OCI-LY7 (cell line): ENCODE data around the gene PLA2G2D. TPM values are rescaled to one million over a fixed set of nuclear protein-coding genes. Genes with fewer than 3 reads are reported as not detected.
"Not testable (repeated sequence)": the region's sequence is repeated elsewhere in the genome, so short reads cannot be mapped to it uniquely, and the experiment has no call there.

Experiments used
- BruUV-seq: library from RNA; stranded (reverse); fragments of 400-500 nt; replicated peaks from 2 replicates; lab custom pipeline; 2021; lab: Mats Ljungman, UMichigan
- CTCF ChIA-PET: fragments of 300-600 bp; sonication (Branson Sonifier 250); formaldehyde crosslinking; loops from one replicate; lab custom pipeline; 2022; ENCODE audit warnings: antibody characterized with exemption; ENCODE audit not compliant: unreplicated experiment; lab: Charles Lee
- POLR2A ChIA-PET: fragments of 300-600 bp; sonication (Branson Sonifier 250); formaldehyde crosslinking; loops from one replicate; lab custom pipeline; 2022; ENCODE audit warnings: antibody characterized with exemption; lab: Charles Lee
- DNase-seq: peaks from one replicate; pipeline ENCODE4 v3.0.0-alpha.2; 2015; ENCODE audit warnings: low spot score
- H2AFZ ChIP-seq: fragments of 200-600 bp; sonication (generic), shearing (Covaris generic); 2 replicates; pipeline ENCODE4 v1.6.1; 2014; ENCODE audit warnings: mild to moderate bottlenecking, antibody characterized with exemption, low read length, moderate library complexity
- H3K27ac ChIP-seq: fragments of 200-600 bp; sonication (generic); 2 replicates; pipeline ENCODE4 v1.5.1; 2014; ENCODE audit warnings: mixed run types, low read depth, mild to moderate bottlenecking, moderate library complexity, low read length, inconsistent platforms; ENCODE audit not compliant: poor library complexity, severe bottlenecking
- H3K36me3 ChIP-seq: fragments of 200-600 bp; sonication (generic); 2 replicates; pipeline ENCODE4 v1.6.1; 2014; ENCODE audit warnings: mild to moderate bottlenecking, antibody characterized with exemption, low read length, moderate library complexity, mixed read lengths; ENCODE audit not compliant: insufficient read depth
- H3K4me1 ChIP-seq: fragments of 200-600 bp; sonication (generic); 2 replicates; pipeline ENCODE4 v1.5.1; 2014; ENCODE audit warnings: mild to moderate bottlenecking, low read length; ENCODE audit not compliant: insufficient read depth, poor library complexity, severe bottlenecking
- H3K4me2 ChIP-seq: fragments of 200-600 bp; sonication (generic); 2 replicates; pipeline ENCODE4 v1.6.1; 2014; ENCODE audit warnings: mild to moderate bottlenecking, low read length
- H3K4me3 ChIP-seq: fragments of 200-600 bp; sonication (generic); 2 replicates; pipeline ENCODE4 v1.5.1; 2014; ENCODE audit warnings: mild to moderate bottlenecking, low read depth, low read length; ENCODE audit not compliant: poor library complexity, severe bottlenecking
- H3K79me2 ChIP-seq: fragments of 200-600 bp; sonication (generic); 2 replicates; pipeline ENCODE4 v1.6.1; 2016; ENCODE audit warnings: low read depth, mild to moderate bottlenecking, low read length, moderate library complexity, mixed read lengths; ENCODE audit not compliant: insufficient read depth
- H3K9me2 ChIP-seq: fragments of 200-600 bp; sonication (generic); 2 replicates; pipeline ENCODE4 v1.6.1; 2016; ENCODE audit warnings: mild to moderate bottlenecking, low read length, mixed read lengths; ENCODE audit not compliant: insufficient read depth
- H3K9me3 ChIP-seq: fragments of 200-600 bp; sonication (generic); 2 replicates; pipeline ENCODE4 v1.6.1; 2014; ENCODE audit warnings: mild to moderate bottlenecking, mixed run types, low read length, mixed read lengths
- H4K20me1 ChIP-seq: fragments of 200-600 bp; sonication (generic); 2 replicates; pipeline ENCODE4 v1.6.1; 2014; ENCODE audit warnings: mild to moderate bottlenecking, antibody characterized with exemption, low read length, moderate library complexity, mixed read lengths; ENCODE audit not compliant: insufficient read depth
- EZH2phosphoT487 ChIP-seq: fragments of 200-600 bp; sonication (generic); IDR thresholded peaks from 2 replicates; pipeline ENCODE4 v1.6.1; 2018; ENCODE audit warnings: low read depth, borderline replicate concordance, mild to moderate bottlenecking, mixed run types, antibody characterized with exemption, low read length, moderate library complexity, mixed read lengths
- intact Hi-C: fragments of 100-400 bp; cut with micrococcal nuclease; formaldehyde crosslinking; loops from one replicate; pipeline ENCODE4 v1.10.0; 2022; ENCODE audit not compliant: unreplicated experiment
- total RNA-seq, 2 experiments: library from RNA; depleted of rRNA in 1 of 2; stranded (reverse); fragments of >200 nt in 1 of 2; shearing (Covaris generic) in 1 of 2; gene quantifications; 2 replicates each; pipeline ENCODE4 v1.2.3, GENCODE V29; 2014 to 2022
- TF ChIP-seq, protein P1 (sequence below): fragments of 200-600 bp; sonication (generic); conservative IDR thresholded peaks from 2 replicates; pipeline ENCODE4 v1.5.1; 2014; ENCODE audit warnings: mild to moderate bottlenecking, antibody characterized with exemption, low read length, moderate library complexity, mixed read lengths

PLA2G2D gene
- total RNA-seq, 2 experiments from 2014 or later, result not detected

- Histone ChIP-seq H4K20me1 (no peaks in the 10 kb centered on the region), H3K9me2 (no peaks in the 10 kb centered on the region), H3K4me2 (no peak overlapping the region), H3K9me3 (no peaks in the 10 kb centered on the region), H3K79me2 (no peaks in the 10 kb centered on the region), H2AFZ (no peak overlapping the region), H3K36me3 (no peaks in the 10 kb centered on the region), H3K4me1 (no peaks in the 10 kb centered on the region), H3K4me3 (no peak overlapping the region), H3K27ac (no peak overlapping the region)
- TF ChIP-seq EZH2phosphoT487, result no peak
- TF ChIP-seq, protein P1, sequence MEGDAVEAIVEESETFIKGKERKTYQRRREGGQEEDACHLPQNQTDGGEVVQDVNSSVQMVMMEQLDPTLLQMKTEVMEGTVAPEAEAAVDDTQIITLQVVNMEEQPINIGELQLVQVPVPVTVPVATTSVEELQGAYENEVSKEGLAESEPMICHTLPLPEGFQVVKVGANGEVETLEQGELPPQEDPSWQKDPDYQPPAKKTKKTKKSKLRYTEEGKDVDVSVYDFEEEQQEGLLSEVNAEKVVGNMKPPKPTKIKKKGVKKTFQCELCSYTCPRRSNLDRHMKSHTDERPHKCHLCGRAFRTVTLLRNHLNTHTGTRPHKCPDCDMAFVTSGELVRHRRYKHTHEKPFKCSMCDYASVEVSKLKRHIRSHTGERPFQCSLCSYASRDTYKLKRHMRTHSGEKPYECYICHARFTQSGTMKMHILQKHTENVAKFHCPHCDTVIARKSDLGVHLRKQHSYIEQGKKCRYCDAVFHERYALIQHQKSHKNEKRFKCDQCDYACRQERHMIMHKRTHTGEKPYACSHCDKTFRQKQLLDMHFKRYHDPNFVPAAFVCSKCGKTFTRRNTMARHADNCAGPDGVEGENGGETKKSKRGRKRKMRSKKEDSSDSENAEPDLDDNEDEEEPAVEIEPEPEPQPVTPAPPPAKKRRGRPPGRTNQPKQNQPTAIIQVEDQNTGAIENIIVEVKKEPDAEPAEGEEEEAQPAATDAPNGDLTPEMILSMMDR, result no peak
- intact Hi-C loops, result no loop called here
- POLR2A ChIA-PET, result no interaction called here
- no TSS peak for BruUV-seq
- CTCF ChIA-PET, result no interaction called here
- no peak for DNase-seq
Observed at GRCh38 chr1:20134995-20135394, 15.7 kb upstream of the PLA2G2D start.

DNA sequence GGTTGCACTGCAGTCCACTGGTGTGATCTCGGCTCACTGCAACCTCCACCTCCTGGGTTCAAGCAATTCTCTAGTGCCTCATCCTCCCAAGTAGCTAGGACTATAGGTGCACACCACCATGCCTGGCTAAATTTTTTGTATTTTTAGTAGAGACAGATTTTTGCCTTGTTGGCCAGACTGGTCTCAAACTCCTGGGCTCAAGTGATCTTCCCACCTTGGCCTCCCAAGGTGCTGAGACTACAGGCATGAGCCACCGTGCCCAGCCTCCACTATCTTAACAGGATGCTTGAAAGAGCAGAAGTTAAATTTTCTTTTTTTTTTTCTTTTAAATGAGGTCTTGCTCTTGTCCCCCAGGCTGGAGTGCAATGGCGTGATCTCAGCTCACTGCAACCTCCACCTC, 11.2 kb upstream of the PLA2G2D start:
- H3K27ac ChIP-seq, intact Hi-C loops, H3K36me3 ChIP-seq, H3K9me3 ChIP-seq, H3K4me3 ChIP-seq, H3K9me2 ChIP-seq, H2AFZ ChIP-seq, CTCF ChIA-PET, H3K4me1 ChIP-seq, H3K4me2 ChIP-seq, DNase-seq, H3K79me2 ChIP-seq, H4K20me1 ChIP-seq, BruUV-seq: not testable (repeated sequence)
- POLR2A ChIA-PET, result interaction anchor here (0.6 kb wide), 1 partner anchor 1060 kb away, joined by 3 read pairs; no protein-coding TSS in a partner anchor

DNA sequence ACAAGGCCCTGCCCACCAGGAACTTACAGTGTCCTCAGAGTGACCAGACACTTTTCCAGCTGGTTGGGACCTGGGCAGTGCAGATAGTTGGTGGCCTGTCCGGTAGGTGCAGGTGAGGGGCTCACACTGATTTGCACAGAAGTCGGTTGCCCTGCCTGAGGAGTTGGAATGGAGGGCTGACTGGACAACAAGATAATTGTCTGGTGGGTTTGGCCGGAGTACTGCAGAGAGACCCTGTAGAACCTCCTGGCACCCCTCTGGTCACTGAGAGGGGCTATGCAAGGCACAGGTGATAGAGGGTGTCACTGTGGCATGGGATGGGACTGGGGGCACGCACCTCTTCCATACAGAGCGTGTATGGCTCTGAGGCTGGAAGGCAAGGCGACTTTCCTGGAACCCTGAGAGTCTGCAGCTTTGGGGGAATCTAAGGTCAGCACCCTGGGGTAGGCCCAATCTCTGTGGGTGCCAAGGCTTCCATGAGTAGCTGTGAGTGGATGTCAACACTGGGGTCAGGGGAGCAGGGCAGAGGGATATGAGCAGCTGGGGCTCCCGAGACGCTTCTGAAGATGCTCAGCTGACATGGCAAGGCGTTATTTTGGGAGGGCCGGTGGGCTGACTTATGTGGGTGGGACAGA, 7.6 kb upstream of the PLA2G2D start:
- Histone ChIP-seq H4K20me1 (no peaks in the 10 kb centered on the region), H3K36me3 (no peaks in the 10 kb centered on the region), H2AFZ (no peak overlapping the region), H3K9me3 (no peaks in the 10 kb centered on the region), H3K4me3 (no peak overlapping the region), H3K9me2 (no peaks in the 10 kb centered on the region), H3K27ac (no peak overlapping the region), H3K79me2 (no peaks in the 10 kb centered on the region), H3K4me1 (peaks cover 13% of the 10 kb centered on the region), H3K4me2 (no peak overlapping the region)
- POLR2A ChIA-PET, result no interaction called here
- TF ChIP-seq, protein P1, result no peak
- TF ChIP-seq EZH2phosphoT487, result no peak
- intact Hi-C loops, result no loop called here
- no peak for DNase-seq
- BruUV-seq, result no TSS peak
- CTCF ChIA-PET, result interaction anchor here (1.0 kb wide), 1 partner anchor 15 kb away, joined by 3 read pairs; no protein-coding TSS in a partner anchor
